Spleen (tissue), 11 donors: ENCODE measurements around the gene ADAMTS18. TPM values are rescaled to one million over a fixed set of nuclear protein-coding genes. Genes with fewer than 3 reads are reported as not detected.

Source experiments
- DNase-seq: peaks from one replicate; pipeline ENCODE4 v3.0.0-alpha.2; 2020
- H3K27ac ChIP-seq, 8 donors: fragments of 200-600 bp; sonication (generic) in 7 of 8; 1 replicate in 4 of 8; 2 replicates in 4 of 8; pipeline versions ENCODE4 v1.5.0 to v1.8.0; 2016 to 2021; ENCODE audit warnings: inconsistent platforms in 4 of 8, mild to moderate bottlenecking in 4 of 8, moderate library complexity in 1 of 8
- H3K27me3 ChIP-seq, 7 donors: fragments of 200-600 bp; sonication (generic) in 6 of 7; replicated peaks in 1 of 7; 1 replicate in 4 of 7; 2 replicates in 3 of 7; pipeline versions ENCODE4 v1.5.0 to v1.8.0; 2016 to 2021; ENCODE audit warnings: inconsistent platforms in 3 of 7, mild to moderate bottlenecking in 1 of 7
- H3K36me3 ChIP-seq, 6 donors: fragments of 200-600 bp; sonication (generic) in 5 of 6; 1 replicate in 4 of 6; 2 replicates in 2 of 6; pipeline versions ENCODE4 v1.5.0 to v1.8.0; 2016 to 2021; ENCODE audit warnings: inconsistent platforms in 2 of 6
- H3K4me1 ChIP-seq, 6 donors: fragments of 200-600 bp; sonication (generic) in 5 of 6; 1 replicate in 3 of 6; 2 replicates in 3 of 6; pipeline versions ENCODE4 v1.5.0 to v1.8.0; 2016 to 2021; ENCODE audit warnings: inconsistent platforms in 3 of 6
- H3K4me3 ChIP-seq, 8 donors: fragments of 200-600 bp; sonication (generic) in 7 of 8; 1 replicate in 4 of 8; 2 replicates in 4 of 8; pipeline versions ENCODE4 v1.5.0 to v1.8.0; 2016 to 2021; ENCODE audit warnings: inconsistent platforms in 4 of 8, mild to moderate bottlenecking in 4 of 8, moderate library complexity in 2 of 8
- H3K9me3 ChIP-seq, 8 donors: fragments of 200-600 bp; sonication (generic) in 7 of 8; 1 replicate in 4 of 8; 2 replicates in 4 of 8; pipeline versions ENCODE4 v1.5.0 to v1.8.0; 2016 to 2021; ENCODE audit warnings: inconsistent platforms in 4 of 8
- POLR2A ChIP-seq, 3 donors: fragments of 450-650 bp; IDR thresholded peaks; one replicate each; pipeline ENCODE4 v1.5.1; 2017; ENCODE audit warnings: antibody characterized with exemption in 3 of 3, mild to moderate bottlenecking in 1 of 3
- POLR2AphosphoS5 ChIP-seq, 3 donors: sonication (generic); formaldehyde crosslinking; IDR thresholded peaks; one replicate each; pipeline ENCODE4 v1.5.1; 2017; ENCODE audit warnings: antibody characterized with exemption in 3 of 3
- WGBS, 5 donors: extraction: QIAGEN DNeasy Blood & Tissue Kit in 3 of 5; methylation state at CpG; one replicate each; pipeline versions ENCODE4 v1.1.5 to v1.1.7; 2013 to 2018; 5-methylcytosine and 5-hydroxymethylcytosine counted together
- intact Hi-C: fragments of 100-400 bp; cut with DNase I; formaldehyde crosslinking; loops from one replicate; pipeline ENCODE4 v1.15.0; 2023; ENCODE audit warnings: low total_unique reads
- polyA plus RNA-seq, 3 donors: library from polyadenylated mRNA; stranded (reverse); fragments of 200-250 nt; gene quantifications; one replicate each; pipeline ENCODE4 v1.2.1, GENCODE V29; 2013
- total RNA-seq, 7 donors: library from RNA; depleted of rRNA in 3 of 7; stranded (reverse); fragments of >200 nt in 3 of 7; fragmentation: NEBNext Ultra II Directional in 4 of 7; extraction: Animal tissue kit (Norgen Biotek cat#: 25700) in 4 of 7; gene quantifications; one replicate each; pipeline versions ENCODE4 v1.1.0 to v1.2.1, GENCODE V29; 2016 to 2021
- TF ChIP-seq, protein P1 (sequence below), 11 experiments: fragments of 200-600 bp in 7 of 11; fragments of 450-650 bp in 4 of 11; sonication (generic) in 4 of 11; IDR thresholded peaks in 8 of 11; conservative IDR thresholded peaks in 3 of 11; 1 replicate in 7 of 11; 2 replicates in 4 of 11; pipeline versions ENCODE4 v1.4.0 to v1.8.0; 2016 to 2021; ENCODE audit warnings: antibody characterized with exemption in 11 of 11, inconsistent platforms in 4 of 11, mild to moderate bottlenecking in 1 of 11
- donor health status: healthy with polysubstance abuse.
- donor health status: DM: no; HTN: no; CAD: no; lungs with moderate emphysema.
- donor health status: DM: no; HTN: no; CAD: no.
- donor health status: Bipolar disorder and iron deficiency.
- donor health status: healthy.
- donor health status: DM: no; HTN: no; CAD: no.
- donor health status: DM: yes; HTN: yes; CAD: no.

The ADAMTS18 gene
- total and polyA plus RNA-seq, 10 donors: not detected

DNA sequence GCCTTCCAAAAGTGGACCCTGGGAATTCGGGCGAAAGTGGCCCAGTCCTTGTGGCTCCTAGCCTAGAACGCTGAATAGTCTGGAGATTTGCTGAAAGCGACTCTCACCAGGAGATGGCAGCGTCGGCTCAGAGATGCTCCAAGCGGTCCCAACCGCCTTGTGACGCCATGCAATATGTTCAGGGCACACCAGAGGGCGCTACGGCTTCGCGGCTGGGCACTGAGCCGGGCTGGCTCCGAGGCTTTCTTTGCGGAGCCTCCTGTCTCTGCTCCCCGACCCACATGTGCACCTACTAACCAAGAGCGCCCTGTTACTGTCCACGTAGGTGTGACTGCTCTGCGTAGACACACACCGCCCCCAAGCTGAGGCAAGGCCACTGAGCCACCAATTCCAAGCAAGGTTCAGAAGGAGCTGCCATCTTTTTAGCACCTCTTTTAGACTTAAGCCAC is 198.7 kb downstream of the ADAMTS18 start:
- Histone ChIP-seq H3K9me3 (no peaks in the 10 kb centered on the region), H3K4me1 (peaks cover 0 to 8% (median 6%) of the 10 kb centered on the region in 6 donors), H3K27ac (no peak overlapping the region), H3K27me3 (peaks cover 0 to 35% (median 3%) of the 10 kb centered on the region in 7 donors), H3K4me3 (peak overlapping the region in 1 of 8 donors; percentile 41), H3K36me3 (no peaks in the 10 kb centered on the region)
- intact Hi-C loops: loop anchor here (5.0 kb wide), 1 partner anchor 346 kb away; no protein-coding TSS in a partner anchor
- TF ChIP-seq POLR2AphosphoS5 (IDR thresholded peaks at IDR 0.05): peak in 1 of 3 donors; percentile 39
- no peak for TF ChIP-seq POLR2A (IDR thresholded peaks at IDR 0.05)
- TF ChIP-seq, protein P1, sequence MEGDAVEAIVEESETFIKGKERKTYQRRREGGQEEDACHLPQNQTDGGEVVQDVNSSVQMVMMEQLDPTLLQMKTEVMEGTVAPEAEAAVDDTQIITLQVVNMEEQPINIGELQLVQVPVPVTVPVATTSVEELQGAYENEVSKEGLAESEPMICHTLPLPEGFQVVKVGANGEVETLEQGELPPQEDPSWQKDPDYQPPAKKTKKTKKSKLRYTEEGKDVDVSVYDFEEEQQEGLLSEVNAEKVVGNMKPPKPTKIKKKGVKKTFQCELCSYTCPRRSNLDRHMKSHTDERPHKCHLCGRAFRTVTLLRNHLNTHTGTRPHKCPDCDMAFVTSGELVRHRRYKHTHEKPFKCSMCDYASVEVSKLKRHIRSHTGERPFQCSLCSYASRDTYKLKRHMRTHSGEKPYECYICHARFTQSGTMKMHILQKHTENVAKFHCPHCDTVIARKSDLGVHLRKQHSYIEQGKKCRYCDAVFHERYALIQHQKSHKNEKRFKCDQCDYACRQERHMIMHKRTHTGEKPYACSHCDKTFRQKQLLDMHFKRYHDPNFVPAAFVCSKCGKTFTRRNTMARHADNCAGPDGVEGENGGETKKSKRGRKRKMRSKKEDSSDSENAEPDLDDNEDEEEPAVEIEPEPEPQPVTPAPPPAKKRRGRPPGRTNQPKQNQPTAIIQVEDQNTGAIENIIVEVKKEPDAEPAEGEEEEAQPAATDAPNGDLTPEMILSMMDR (IDR thresholded peaks at IDR 0.05 in 8 of 11, conservative IDR thresholded peaks at IDR 0.05 in 3 of 11): peak; percentile 96 to 99 (median 98)
- DNase-seq: peak; percentile 94
- WGBS, 5 donors: 1 to 4% (median 2%) methylated on average over 14 to 21 of the region's 21 CpGs

DNA sequence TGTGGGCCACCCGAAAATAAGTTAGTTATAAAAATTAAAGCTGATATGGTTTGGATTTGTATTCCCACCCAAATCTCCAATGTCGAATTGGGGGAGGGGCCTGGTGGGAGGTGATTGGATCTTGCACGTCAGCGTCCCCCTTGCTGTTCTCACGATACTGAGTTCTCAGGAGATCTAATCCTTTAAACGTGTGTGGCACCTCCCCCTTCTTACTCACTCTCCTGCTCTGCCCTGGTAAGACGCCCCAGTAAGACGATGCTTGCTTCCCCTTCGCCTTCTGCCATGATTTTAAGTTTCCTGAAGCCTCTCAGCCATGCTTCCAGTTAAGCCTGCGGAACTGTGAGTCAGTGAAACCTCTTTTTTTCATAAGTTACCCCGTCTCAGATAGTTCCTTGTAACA is 200.2 kb downstream of the ADAMTS18 start:
- 26 to 35% (median 32%) methylated on average over 11 of the region's 11 CpGs for WGBS, 5 donors
- intact Hi-C loops: loop anchor here (5.0 kb wide), 1 partner anchor 348 kb away; no protein-coding TSS in a partner anchor
- no peak overlapping the region for H3K27ac ChIP-seq
- TF ChIP-seq POLR2A (IDR thresholded peaks at IDR 0.05): no peak
- TF ChIP-seq POLR2AphosphoS5 (IDR thresholded peaks at IDR 0.05): no peak
- no peak overlapping the region for H3K4me3 ChIP-seq
- no peaks in the 10 kb centered on the region for H3K36me3 ChIP-seq
- peaks cover 0 to 41% (median 3%) of the 10 kb centered on the region in 7 donors for H3K27me3 ChIP-seq
- peaks cover 0 to 8% (median 6%) of the 10 kb centered on the region in 6 donors for H3K4me1 ChIP-seq
- H3K9me3 ChIP-seq: no peaks in the 10 kb centered on the region
- no peak for DNase-seq

DNA sequence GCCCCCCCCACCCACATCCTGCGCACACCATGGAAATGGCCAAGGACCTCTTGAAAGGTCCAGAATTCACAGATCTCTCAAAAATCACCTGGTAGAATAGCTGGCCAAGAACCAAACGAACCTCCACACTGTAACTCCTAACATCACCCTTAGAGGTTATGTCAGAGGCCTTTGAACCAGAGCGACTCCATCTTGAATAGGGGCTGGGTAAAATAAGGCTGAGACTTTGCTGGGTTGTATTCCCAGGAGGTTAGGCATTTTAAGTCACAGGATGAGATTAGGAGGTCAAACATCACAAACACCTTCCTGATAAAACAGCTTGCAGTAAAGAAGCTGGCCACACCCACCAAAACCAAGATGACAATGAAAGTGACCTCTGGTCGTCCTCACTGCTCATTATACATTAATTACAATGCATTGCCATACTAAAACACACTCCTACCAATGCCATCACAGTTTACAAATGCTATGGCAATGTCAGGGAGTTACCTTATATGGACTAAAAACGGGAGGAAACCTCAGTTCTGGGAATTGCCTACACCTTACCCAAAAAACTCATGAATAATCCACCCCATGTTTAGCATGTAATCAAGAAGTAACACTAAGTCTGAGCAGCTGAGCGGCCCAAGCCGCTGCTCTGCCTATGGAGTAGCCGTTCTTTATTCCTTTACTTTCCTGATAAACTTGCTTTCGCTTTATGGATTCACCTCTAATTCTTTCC is 200.9 kb downstream of the ADAMTS18 start:
- intact Hi-C loops: no loop called here
- 74 to 79% (median 79%) methylated on average over 9 of the region's 9 CpGs for WGBS, 5 donors

More for the DNA sequence above, 200.9 kb downstream of the ADAMTS18 start:
- no peak for DNase-seq
- Histone ChIP-seq H3K36me3 (no peaks in the 10 kb centered on the region), H3K4me3 (no peak overlapping the region), H3K27ac (no peak overlapping the region), H3K9me3 (no peaks in the 10 kb centered on the region), H3K27me3 (peaks cover 0 to 41% (median 3%) of the 10 kb centered on the region in 7 donors), H3K4me1 (peaks cover 0 to 8% (median 6%) of the 10 kb centered on the region in 6 donors)
- TF ChIP-seq, protein P1 (IDR thresholded peaks at IDR 0.05 in 8 of 11, conservative IDR thresholded peaks at IDR 0.05 in 3 of 11): no peak
- no peak for TF ChIP-seq POLR2A (IDR thresholded peaks at IDR 0.05)
- TF ChIP-seq POLR2AphosphoS5 (IDR thresholded peaks at IDR 0.05): no peak

Other genes starting within 250 kb of the ADAMTS18 start
- 10 to 100 TPM; 32.7 to 71.0 (median 56.4) TPM for gene MON1B, start 243.8 kb downstream of the ADAMTS18 start, total RNA-seq
- 10 to 100 TPM in 2 of 3 donors, 1 to 10 TPM in 1; 7.5 to 16.0 (median 11.2) TPM for gene MON1B, start 243.8 kb downstream of the ADAMTS18 start, polyA plus RNA-seq
- gene SYCE1L, start 235.6 kb downstream of the ADAMTS18 start, total RNA-seq: 1 to 10 TPM in 5 of 7 donors, not detected in 2; 1.4 to 7.2 (median 3.2) TPM
- 1 to 10 TPM; 5.3 to 9.6 (median 7.0) TPM for gene SYCE1L, start 235.6 kb downstream of the ADAMTS18 start, polyA plus RNA-seq